GM21723 (cell line): Measurements from ENCODE around the gene FLVCR2.

Experiments used
- ATAC-seq: cut with Tn5 transposase; IDR thresholded peaks from one replicate; pipeline ENCODE4 v1.9.1; 2021; ENCODE audit warnings: mild to moderate bottlenecking, moderate library complexity; ENCODE audit not compliant: unreplicated experiment

Gene FLVCR2

GRCh38 chr14:75553761-75554364, 24.6 kb upstream of the FLVCR2 start:
- ATAC-seq: no peak

GRCh38 chr14:75554482-75554881, 23.9 kb upstream of the FLVCR2 start:
- no peak for ATAC-seq

- no peak for ATAC-seq
These were observed 20.0 kb upstream of the FLVCR2 start for GRCh38 chr14:75558440-75558839.

- no peak for ATAC-seq
These were observed 19.4 kb upstream of the FLVCR2 start for GRCh38 chr14:75559045-75559444.

- ATAC-seq: no peak
These were observed 18.8 kb upstream of the FLVCR2 start for GRCh38 chr14:75559451-75560222.

GRCh38 chr14:75561013-75561432, 17.4 kb upstream of the FLVCR2 start:
- ATAC-seq: no peak

- ATAC-seq: no peak
These were observed 16.3 kb upstream of the FLVCR2 start for GRCh38 chr14:75562089-75562488.

GRCh38 chr14:75562489-75562888, 15.9 kb upstream of the FLVCR2 start:
- no peak for ATAC-seq

- no peak for ATAC-seq
These were observed 14.5 kb upstream of the FLVCR2 start for GRCh38 chr14:75563931-75564330.

GRCh38 chr14:75565056-75565455, 13.4 kb upstream of the FLVCR2 start:
- no peak for ATAC-seq

GRCh38 chr14:75566321-75566720, 12.1 kb upstream of the FLVCR2 start:
- no peak for ATAC-seq

- no peak for ATAC-seq
These were observed 11.7 kb upstream of the FLVCR2 start for GRCh38 chr14:75566752-75567151.

GRCh38 chr14:75568140-75568539, 10.3 kb upstream of the FLVCR2 start:
- ATAC-seq: no peak

GRCh38 chr14:75568791-75569190, 9.6 kb upstream of the FLVCR2 start:
- ATAC-seq: no peak

- ATAC-seq: no peak
These were observed 7.6 kb upstream of the FLVCR2 start for GRCh38 chr14:75570797-75571196.

- ATAC-seq: no peak
These were observed 6.3 kb upstream of the FLVCR2 start for GRCh38 chr14:75572104-75572503.

- ATAC-seq: no peak
These were observed 1.3 kb upstream of the FLVCR2 start for GRCh38 chr14:75577090-75577489.

GRCh38 chr14:75577729-75578101, 705 bp upstream of the FLVCR2 start:
- peak; percentile 83 for ATAC-seq

- peak; percentile 10 for ATAC-seq
These were observed 442 bp downstream of the FLVCR2 start for GRCh38 chr14:75578786-75579337.

- ATAC-seq: no peak
These were observed 981 bp downstream of the FLVCR2 start for GRCh38 chr14:75579338-75579864.

GRCh38 chr14:75579882-75580281, 1.5 kb downstream of the FLVCR2 start:
- ATAC-seq: no peak

- ATAC-seq: no peak
These were observed 9.0 kb downstream of the FLVCR2 start for GRCh38 chr14:75587388-75587787.
